GM23338 (cell line): ENCODE results near the gene CCDC110. TPM values are rescaled to one million over a fixed set of nuclear protein-coding genes. Genes with fewer than 3 reads are reported as not detected.

ENCODE experiments used
- ATAC-seq: fragments of 200-7000 bp; cut with Tn5 transposase; 3 replicates; pipeline ENCODE4 v1.9.1; 2020
- DNase-seq: peaks from one replicate; pipeline ENCODE4 v3.0.0-alpha.2; 2015; ENCODE audit warnings: low spot score
- H2AFZ ChIP-seq: fragments of 200-600 bp; sonication (generic); 2 replicates; pipeline ENCODE4 v1.8.0; 2016; ENCODE audit warnings: antibody characterized with exemption, mild to moderate bottlenecking, moderate library complexity
- H3F3A ChIP-seq: fragments of 200-600 bp; sonication (generic); replicated peaks from 2 replicates; pipeline ENCODE4 v1.8.0; 2017; ENCODE audit warnings: antibody characterized with exemption, mixed run types, low read depth
- H3K27ac ChIP-seq: fragments of 200-600 bp; sonication (generic); 2 replicates; pipeline ENCODE4 v1.6.1; 2016; ENCODE audit warnings: low read depth
- H3K27me3 ChIP-seq: fragments of 200-600 bp; sonication (generic); 2 replicates; pipeline ENCODE4 v1.8.0; 2016; ENCODE audit warnings: mild to moderate bottlenecking, mixed run types, moderate library complexity; ENCODE audit not compliant: insufficient read depth
- H3K36me3 ChIP-seq: fragments of 200-600 bp; sonication (generic); 2 replicates; pipeline ENCODE4 v1.8.0; 2016; ENCODE audit warnings: mild to moderate bottlenecking; ENCODE audit not compliant: insufficient read depth
- H3K4me1 ChIP-seq: fragments of 200-600 bp; sonication (generic); 2 replicates; pipeline ENCODE4 v1.8.0; 2016; ENCODE audit warnings: mild to moderate bottlenecking, moderate library complexity; ENCODE audit not compliant: insufficient read depth
- H3K4me2 ChIP-seq: fragments of 200-600 bp; sonication (generic); 2 replicates; pipeline ENCODE4 v1.7.1; 2017; ENCODE audit warnings: mixed run types
- H3K4me3 ChIP-seq: fragments of 200-600 bp; sonication (generic); 2 replicates; pipeline ENCODE4 v1.6.1; 2016; ENCODE audit warnings: mixed run types
- H3K79me2 ChIP-seq: fragments of 200-600 bp; sonication (generic); replicated peaks from 2 replicates; pipeline ENCODE4 v1.8.0; 2017; ENCODE audit warnings: mild to moderate bottlenecking; ENCODE audit not compliant: insufficient read depth
- H3K9me2 ChIP-seq: fragments of 200-600 bp; sonication (generic); 2 replicates; pipeline ENCODE4 v1.8.0; 2017; ENCODE audit not compliant: insufficient read depth
- H4K20me1 ChIP-seq: fragments of 200-600 bp; sonication (generic); replicated peaks from 2 replicates; pipeline ENCODE4 v1.8.0; 2017; ENCODE audit warnings: mild to moderate bottlenecking; ENCODE audit not compliant: insufficient read depth
- H3K27ac Mint-ChIP-seq: 2 replicates; pipeline ENCODE4 v1.8.0; 2020; ENCODE audit warnings: inconsistent platforms, mild to moderate bottlenecking, moderate library complexity, mixed read lengths
- H3K27me3 Mint-ChIP-seq: 3 replicates; pipeline ENCODE4 v1.8.0; 2022; ENCODE audit warnings: low read depth, mild to moderate bottlenecking, moderate library complexity, mixed read lengths, inconsistent platforms; ENCODE audit not compliant: insufficient read depth, poor library complexity
- H3K36me3 Mint-ChIP-seq: 3 replicates; pipeline ENCODE4 v1.8.0; 2021; ENCODE audit warnings: low read depth, mild to moderate bottlenecking, inconsistent platforms, moderate library complexity, mixed read lengths
- H3K4me1 Mint-ChIP-seq: 3 replicates; pipeline ENCODE4 v1.8.0; 2020; ENCODE audit warnings: mild to moderate bottlenecking, inconsistent platforms, mixed read lengths
- H3K4me3 Mint-ChIP-seq: 3 replicates; pipeline ENCODE4 v1.8.0; 2021; ENCODE audit warnings: moderate library complexity, mild to moderate bottlenecking, inconsistent platforms, mixed read lengths
- H3K9me3 Mint-ChIP-seq: 3 replicates; pipeline ENCODE4 v1.8.0; 2020; ENCODE audit warnings: moderate library complexity, mild to moderate bottlenecking, inconsistent platforms, mixed read lengths
- ETS1 ChIP-seq: IDR thresholded peaks from 2 replicates; pipeline ENCODE4 v1.6.1; 2016; ENCODE audit warnings: antibody characterized with exemption
- EZH2 ChIP-seq: fragments of 200-600 bp; sonication (generic); IDR thresholded peaks from one replicate; pipeline ENCODE4 v1.8.0; 2017; ENCODE audit warnings: antibody characterized with exemption, mild to moderate bottlenecking, low read depth; ENCODE audit not compliant: unreplicated experiment
- EZH2phosphoT487 ChIP-seq: fragments of 200-600 bp; sonication (generic); IDR thresholded peaks from one replicate; pipeline ENCODE4 v1.8.1; 2018; ENCODE audit warnings: antibody characterized with exemption; ENCODE audit not compliant: unreplicated experiment
- JUNB ChIP-seq: IDR thresholded peaks from one replicate; pipeline ENCODE4 v1.6.1; 2016; ENCODE audit warnings: antibody characterized with exemption; ENCODE audit not compliant: unreplicated experiment
- POLR2AphosphoS5 ChIP-seq: IDR thresholded peaks from 2 replicates; pipeline ENCODE4 v1.6.1; 2016; ENCODE audit warnings: antibody characterized with exemption, low read depth
- ZNF114 ChIP-seq: fragments of 250-450 bp; sonication (Bioruptor Pico); IDR thresholded peaks from 2 replicates; pipeline ENCODE4 v1.5.0; 2020; ENCODE audit warnings: mild to moderate bottlenecking, moderate library complexity
- ZNF331 ChIP-seq: fragments of 250-450 bp; sonication (Bioruptor Pico); IDR thresholded peaks from 2 replicates; pipeline ENCODE4 v1.5.0; 2020; ENCODE audit warnings: low read depth, mild to moderate bottlenecking, moderate library complexity
- polyA plus RNA-seq: library from polyadenylated mRNA; unstranded; fragments of >200 nt; fragmentation: Nextera tagmentation; extraction: Ambion mirVana; gene quantifications from 2 replicates; pipeline ENCODE4 v1.2.1, GENCODE V29; 2016
- total RNA-seq: library from RNA; depleted of rRNA; stranded (reverse); fragments of >200 nt; shearing (Covaris generic); gene quantifications from 2 replicates; pipeline ENCODE4 v1.2.3, GENCODE V29; 2014
- TF ChIP-seq, protein P1 (sequence below): fragments of 250-450 bp; sonication (Bioruptor Pico); IDR thresholded peaks from 2 replicates; pipeline ENCODE4 v1.5.0; 2020; ENCODE audit warnings: mild to moderate bottlenecking, moderate library complexity
- TF ChIP-seq, protein P2 (sequence below): IDR thresholded peaks from one replicate; pipeline ENCODE4 v1.6.1; 2018; ENCODE audit warnings: antibody characterized with exemption; ENCODE audit not compliant: unreplicated experiment
- TF ChIP-seq, protein P3 (sequence below), 2 experiments: fragments of 200-600 bp in 1 of 2; sonication (generic) in 1 of 2; conservative IDR thresholded peaks; 2 replicates each; pipeline versions ENCODE4 v1.5.1 to v1.6.1; 2016 to 2017; ENCODE audit warnings: antibody characterized with exemption in 2 of 2, low read depth in 2 of 2, mild to moderate bottlenecking in 2 of 2, moderate library complexity in 1 of 2

The CCDC110 gene
- total and polyA plus RNA-seq, 2 experiments from 2014 or later = 5.4 to 6.7 TPM

DNA sequence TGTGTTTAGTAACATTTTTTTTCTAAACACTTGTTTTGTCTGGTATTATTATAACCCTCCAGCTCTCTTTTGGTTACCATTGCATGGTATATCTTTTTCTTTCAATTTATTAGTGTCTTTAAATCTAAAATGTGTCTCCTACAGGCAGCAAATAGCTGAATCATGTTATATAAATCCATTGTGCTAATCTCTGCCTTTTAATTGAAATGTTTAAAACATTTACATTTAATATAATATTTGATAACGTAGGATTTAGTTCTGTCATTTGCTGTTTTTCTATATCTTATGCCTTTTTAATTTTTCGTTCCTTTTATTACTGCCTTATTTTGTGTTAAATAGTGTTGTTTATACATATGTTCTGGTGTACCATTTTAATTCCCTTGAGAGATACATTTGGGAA is 17.1 kb upstream of the CCDC110 start:
- ATAC-seq = no peak
- no peak overlapping the region for H3K4me2 ChIP-seq
- no peaks in the 10 kb centered on the region; the same call in 1 of the 2 replicates for H3K36me3 ChIP-seq
- no peaks in the 10 kb centered on the region for H3K4me1 ChIP-seq
- no peak overlapping the region for H3K4me3 Mint-ChIP-seq
- no peaks in the 10 kb centered on the region for H3F3A ChIP-seq
- H3K9me3 Mint-ChIP-seq = peaks cover 16% of the 10 kb centered on the region
- no peaks in the 10 kb centered on the region for H3K4me1 Mint-ChIP-seq
- no peaks in the 10 kb centered on the region for H3K27me3 Mint-ChIP-seq
- H4K20me1 ChIP-seq = no peaks in the 10 kb centered on the region
- H3K79me2 ChIP-seq = no peaks in the 10 kb centered on the region
- no peak overlapping the region for H3K27ac ChIP-seq
- H3K27ac Mint-ChIP-seq = no peak overlapping the region
- no peak overlapping the region for H3K4me3 ChIP-seq
- no peak for DNase-seq
- no peak overlapping the region for H2AFZ ChIP-seq
- H3K9me2 ChIP-seq = no peaks in the 10 kb centered on the region
- peaks cover 14% of the 10 kb centered on the region; the same call in 2 of the 3 replicates for H3K36me3 Mint-ChIP-seq
- no peak for TF ChIP-seq ZNF114 (CRISPR knock-in tag)
- peaks cover 2% of the 10 kb centered on the region for H3K27me3 ChIP-seq

- ATAC-seq = no peak
- Mint-ChIP-seq H3K27ac (no peak overlapping the region), H3K4me3 (no peak overlapping the region), H3K27me3 (peaks cover 46% of the 10 kb centered on the region), H3K36me3 (no peaks in the 10 kb centered on the region), H3K9me3 (no peaks in the 10 kb centered on the region), H3K4me1 (peaks cover 11% of the 10 kb centered on the region)
- Histone ChIP-seq H3K27ac (no peak overlapping the region), H3K4me2 (no peak overlapping the region), H4K20me1 (no peaks in the 10 kb centered on the region), H3F3A (no peaks in the 10 kb centered on the region), H2AFZ (no peak overlapping the region), H3K79me2 (no peaks in the 10 kb centered on the region), H3K4me1 (no peaks in the 10 kb centered on the region; the same call in 1 of the 2 replicates), H3K4me3 (no peak overlapping the region), H3K36me3 (no peaks in the 10 kb centered on the region), H3K27me3 (peaks cover 67% of the 10 kb centered on the region), H3K9me2 (no peaks in the 10 kb centered on the region)
- no peak for DNase-seq
- TF ChIP-seq, protein P1, sequence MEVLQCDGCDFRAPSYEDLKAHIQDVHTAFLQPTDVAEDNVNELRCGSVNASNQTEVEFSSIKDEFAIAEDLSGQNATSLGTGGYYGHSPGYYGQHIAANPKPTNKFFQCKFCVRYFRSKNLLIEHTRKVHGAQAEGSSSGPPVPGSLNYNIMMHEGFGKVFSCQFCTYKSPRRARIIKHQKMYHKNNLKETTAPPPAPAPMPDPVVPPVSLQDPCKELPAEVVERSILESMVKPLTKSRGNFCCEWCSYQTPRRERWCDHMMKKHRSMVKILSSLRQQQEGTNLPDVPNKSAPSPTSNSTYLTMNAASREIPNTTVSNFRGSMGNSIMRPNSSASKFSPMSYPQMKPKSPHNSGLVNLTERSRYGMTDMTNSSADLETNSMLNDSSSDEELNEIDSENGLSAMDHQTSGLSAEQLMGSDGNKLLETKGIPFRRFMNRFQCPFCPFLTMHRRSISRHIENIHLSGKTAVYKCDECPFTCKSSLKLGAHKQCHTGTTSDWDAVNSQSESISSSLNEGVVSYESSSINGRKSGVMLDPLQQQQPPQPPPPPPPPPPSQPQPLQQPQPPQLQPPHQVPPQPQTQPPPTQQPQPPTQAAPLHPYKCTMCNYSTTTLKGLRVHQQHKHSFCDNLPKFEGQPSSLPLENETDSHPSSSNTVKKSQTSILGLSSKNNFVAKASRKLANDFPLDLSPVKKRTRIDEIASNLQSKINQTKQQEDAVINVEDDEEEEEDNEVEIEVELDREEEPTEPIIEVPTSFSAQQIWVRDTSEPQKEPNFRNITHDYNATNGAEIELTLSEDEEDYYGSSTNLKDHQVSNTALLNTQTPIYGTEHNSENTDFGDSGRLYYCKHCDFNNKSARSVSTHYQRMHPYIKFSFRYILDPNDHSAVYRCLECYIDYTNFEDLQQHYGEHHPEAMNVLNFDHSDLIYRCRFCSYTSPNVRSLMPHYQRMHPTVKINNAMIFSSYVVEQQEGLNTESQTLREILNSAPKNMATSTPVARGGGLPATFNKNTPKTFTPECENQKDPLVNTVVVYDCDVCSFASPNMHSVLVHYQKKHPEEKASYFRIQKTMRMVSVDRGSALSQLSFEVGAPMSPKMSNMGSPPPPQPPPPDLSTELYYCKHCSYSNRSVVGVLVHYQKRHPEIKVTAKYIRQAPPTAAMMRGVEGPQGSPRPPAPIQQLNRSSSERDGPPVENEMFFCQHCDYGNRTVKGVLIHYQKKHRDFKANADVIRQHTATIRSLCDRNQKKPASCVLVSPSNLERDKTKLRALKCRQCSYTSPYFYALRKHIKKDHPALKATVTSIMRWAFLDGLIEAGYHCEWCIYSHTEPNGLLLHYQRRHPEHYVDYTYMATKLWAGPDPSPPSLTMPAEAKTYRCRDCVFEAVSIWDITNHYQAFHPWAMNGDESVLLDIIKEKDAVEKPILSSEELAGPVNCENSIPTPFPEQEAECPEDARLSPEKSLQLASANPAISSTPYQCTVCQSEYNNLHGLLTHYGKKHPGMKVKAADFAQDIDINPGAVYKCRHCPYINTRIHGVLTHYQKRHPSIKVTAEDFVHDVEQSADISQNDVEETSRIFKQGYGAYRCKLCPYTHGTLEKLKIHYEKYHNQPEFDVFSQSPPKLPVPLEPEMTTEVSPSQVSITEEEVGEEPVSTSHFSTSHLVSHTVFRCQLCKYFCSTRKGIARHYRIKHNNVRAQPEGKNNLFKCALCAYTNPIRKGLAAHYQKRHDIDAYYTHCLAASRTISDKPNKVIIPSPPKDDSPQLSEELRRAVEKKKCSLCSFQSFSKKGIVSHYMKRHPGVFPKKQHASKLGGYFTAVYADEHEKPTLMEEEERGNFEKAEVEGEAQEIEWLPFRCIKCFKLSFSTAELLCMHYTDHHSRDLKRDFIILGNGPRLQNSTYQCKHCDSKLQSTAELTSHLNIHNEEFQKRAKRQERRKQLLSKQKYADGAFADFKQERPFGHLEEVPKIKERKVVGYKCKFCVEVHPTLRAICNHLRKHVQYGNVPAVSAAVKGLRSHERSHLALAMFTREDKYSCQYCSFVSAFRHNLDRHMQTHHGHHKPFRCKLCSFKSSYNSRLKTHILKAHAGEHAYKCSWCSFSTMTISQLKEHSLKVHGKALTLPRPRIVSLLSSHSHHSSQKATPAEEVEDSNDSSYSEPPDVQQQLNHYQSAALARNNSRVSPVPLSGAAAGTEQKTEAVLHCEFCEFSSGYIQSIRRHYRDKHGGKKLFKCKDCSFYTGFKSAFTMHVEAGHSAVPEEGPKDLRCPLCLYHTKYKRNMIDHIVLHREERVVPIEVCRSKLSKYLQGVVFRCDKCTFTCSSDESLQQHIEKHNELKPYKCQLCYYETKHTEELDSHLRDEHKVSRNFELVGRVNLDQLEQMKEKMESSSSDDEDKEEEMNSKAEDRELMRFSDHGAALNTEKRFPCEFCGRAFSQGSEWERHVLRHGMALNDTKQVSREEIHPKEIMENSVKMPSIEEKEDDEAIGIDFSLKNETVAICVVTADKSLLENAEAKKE (CRISPR knock-in tag) = no peak
- TF ChIP-seq EZH2 (no peak), ZNF114 (CRISPR knock-in tag) (no peak), JUNB (no peak), ZNF331 (no peak), ETS1 (no peak), EZH2phosphoT487 (no peak), POLR2AphosphoS5 (no peak)
- TF ChIP-seq, protein P2, sequence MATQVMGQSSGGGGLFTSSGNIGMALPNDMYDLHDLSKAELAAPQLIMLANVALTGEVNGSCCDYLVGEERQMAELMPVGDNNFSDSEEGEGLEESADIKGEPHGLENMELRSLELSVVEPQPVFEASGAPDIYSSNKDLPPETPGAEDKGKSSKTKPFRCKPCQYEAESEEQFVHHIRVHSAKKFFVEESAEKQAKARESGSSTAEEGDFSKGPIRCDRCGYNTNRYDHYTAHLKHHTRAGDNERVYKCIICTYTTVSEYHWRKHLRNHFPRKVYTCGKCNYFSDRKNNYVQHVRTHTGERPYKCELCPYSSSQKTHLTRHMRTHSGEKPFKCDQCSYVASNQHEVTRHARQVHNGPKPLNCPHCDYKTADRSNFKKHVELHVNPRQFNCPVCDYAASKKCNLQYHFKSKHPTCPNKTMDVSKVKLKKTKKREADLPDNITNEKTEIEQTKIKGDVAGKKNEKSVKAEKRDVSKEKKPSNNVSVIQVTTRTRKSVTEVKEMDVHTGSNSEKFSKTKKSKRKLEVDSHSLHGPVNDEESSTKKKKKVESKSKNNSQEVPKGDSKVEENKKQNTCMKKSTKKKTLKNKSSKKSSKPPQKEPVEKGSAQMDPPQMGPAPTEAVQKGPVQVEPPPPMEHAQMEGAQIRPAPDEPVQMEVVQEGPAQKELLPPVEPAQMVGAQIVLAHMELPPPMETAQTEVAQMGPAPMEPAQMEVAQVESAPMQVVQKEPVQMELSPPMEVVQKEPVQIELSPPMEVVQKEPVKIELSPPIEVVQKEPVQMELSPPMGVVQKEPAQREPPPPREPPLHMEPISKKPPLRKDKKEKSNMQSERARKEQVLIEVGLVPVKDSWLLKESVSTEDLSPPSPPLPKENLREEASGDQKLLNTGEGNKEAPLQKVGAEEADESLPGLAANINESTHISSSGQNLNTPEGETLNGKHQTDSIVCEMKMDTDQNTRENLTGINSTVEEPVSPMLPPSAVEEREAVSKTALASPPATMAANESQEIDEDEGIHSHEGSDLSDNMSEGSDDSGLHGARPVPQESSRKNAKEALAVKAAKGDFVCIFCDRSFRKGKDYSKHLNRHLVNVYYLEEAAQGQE = no peak
- TF ChIP-seq, protein P3, sequence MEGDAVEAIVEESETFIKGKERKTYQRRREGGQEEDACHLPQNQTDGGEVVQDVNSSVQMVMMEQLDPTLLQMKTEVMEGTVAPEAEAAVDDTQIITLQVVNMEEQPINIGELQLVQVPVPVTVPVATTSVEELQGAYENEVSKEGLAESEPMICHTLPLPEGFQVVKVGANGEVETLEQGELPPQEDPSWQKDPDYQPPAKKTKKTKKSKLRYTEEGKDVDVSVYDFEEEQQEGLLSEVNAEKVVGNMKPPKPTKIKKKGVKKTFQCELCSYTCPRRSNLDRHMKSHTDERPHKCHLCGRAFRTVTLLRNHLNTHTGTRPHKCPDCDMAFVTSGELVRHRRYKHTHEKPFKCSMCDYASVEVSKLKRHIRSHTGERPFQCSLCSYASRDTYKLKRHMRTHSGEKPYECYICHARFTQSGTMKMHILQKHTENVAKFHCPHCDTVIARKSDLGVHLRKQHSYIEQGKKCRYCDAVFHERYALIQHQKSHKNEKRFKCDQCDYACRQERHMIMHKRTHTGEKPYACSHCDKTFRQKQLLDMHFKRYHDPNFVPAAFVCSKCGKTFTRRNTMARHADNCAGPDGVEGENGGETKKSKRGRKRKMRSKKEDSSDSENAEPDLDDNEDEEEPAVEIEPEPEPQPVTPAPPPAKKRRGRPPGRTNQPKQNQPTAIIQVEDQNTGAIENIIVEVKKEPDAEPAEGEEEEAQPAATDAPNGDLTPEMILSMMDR (conservative IDR thresholded peaks at IDR 0.05; ENCODE audit: low read depth in 2 of 2) = no peak
Measured at GRCh38 chr4:185481401-185481800, 9.9 kb upstream of the CCDC110 start.
